Activated naive CD4-positive, alpha-beta T cell treated with Interleukin-2 at 50 U/mL for 16 hours (primary cell): ENCODE results near the gene RHBDL3.
A peak's percentile ranks its signal among the peaks of the same experiment; 100 is the strongest.
"Not testable (repeated sequence)": the region's sequence is repeated elsewhere in the genome, so short reads cannot be mapped to it uniquely, and the experiment has no call there.

Experiments used
- DNase-seq: peaks from one replicate; pipeline ENCODE4 v3.0.0-alpha.2; 2020

RHBDL3 gene

DNA sequence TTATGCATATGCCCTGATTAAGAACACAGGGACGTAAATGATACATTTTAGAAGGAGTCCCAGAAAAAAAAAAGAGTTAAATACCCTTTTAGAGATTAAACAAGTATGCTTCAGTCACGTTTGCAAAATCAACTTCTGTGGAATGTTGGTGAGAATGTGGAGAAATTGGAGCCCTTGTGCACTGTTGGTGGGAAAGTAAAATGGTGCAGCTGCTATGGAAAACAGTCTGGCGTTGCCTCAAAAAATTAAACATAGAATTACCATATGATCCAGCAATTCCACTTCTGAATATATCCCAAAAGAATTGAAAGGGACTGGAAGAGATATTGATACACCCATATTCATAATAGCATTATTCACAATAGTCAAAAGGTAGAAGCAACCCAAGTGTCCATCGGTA, 26.5 kb downstream of the RHBDL3 start:
- no peak for DNase-seq

DNA sequence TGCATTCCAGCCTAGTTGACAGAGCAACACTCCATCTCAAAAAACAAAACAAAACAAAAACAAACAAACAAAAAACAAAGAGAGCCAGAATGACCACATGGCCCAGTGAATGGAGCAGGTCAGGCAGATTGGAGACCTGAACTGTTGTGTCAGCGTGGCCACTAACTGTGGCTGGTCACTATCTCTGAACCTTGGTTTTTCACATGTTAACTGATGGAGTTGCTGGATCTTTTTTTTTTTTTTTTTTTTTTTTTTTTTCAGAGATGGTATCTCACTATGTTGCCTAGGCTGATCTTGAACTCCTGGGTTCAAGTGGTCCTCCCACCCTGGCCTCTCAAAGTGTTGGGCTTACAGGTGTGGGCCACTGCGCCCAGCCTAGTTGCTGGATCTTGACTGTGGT, 31.8 kb downstream of the RHBDL3 start:
- DNase-seq: no peak

DNA sequence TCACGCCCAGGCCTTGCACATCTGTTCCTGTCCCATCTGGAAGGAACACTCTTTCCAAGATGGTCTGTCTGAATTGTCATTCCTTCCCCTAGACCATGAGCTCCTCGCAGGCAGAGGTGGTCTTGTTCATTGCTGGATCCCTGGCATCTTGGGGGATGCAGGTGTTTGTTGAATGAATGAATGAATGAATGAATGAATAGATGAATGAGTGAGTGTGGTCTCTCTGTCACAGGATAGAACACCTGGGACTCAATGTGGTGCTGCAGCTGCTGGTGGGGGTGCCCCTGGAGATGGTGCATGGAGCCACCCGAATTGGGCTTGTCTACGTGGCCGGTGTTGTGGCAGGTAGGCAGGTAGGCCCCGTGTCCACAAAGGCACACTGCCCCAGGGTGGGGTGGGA, 32.2 kb downstream of the RHBDL3 start:
- no peak for DNase-seq

DNA sequence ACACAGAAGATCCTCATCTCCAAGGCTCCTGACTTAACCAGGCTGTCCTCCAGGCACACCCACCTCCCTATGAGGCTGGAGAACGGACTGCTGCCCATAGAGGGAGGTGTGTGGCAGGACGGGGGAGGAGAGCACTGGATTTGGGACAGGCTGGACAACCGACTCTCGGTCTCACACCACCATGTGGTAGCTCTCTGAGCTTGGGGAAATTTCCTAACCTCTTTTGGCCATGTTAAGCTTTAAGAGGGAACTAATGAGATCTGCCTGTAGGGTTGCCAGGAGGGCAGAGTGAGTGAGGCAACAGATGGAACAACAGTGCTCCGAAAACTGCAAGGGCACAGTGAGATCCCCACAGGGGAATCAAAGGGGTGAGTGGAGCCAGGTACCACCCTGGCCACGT, 32.7 kb downstream of the RHBDL3 start:
- no peak for DNase-seq

DNA sequence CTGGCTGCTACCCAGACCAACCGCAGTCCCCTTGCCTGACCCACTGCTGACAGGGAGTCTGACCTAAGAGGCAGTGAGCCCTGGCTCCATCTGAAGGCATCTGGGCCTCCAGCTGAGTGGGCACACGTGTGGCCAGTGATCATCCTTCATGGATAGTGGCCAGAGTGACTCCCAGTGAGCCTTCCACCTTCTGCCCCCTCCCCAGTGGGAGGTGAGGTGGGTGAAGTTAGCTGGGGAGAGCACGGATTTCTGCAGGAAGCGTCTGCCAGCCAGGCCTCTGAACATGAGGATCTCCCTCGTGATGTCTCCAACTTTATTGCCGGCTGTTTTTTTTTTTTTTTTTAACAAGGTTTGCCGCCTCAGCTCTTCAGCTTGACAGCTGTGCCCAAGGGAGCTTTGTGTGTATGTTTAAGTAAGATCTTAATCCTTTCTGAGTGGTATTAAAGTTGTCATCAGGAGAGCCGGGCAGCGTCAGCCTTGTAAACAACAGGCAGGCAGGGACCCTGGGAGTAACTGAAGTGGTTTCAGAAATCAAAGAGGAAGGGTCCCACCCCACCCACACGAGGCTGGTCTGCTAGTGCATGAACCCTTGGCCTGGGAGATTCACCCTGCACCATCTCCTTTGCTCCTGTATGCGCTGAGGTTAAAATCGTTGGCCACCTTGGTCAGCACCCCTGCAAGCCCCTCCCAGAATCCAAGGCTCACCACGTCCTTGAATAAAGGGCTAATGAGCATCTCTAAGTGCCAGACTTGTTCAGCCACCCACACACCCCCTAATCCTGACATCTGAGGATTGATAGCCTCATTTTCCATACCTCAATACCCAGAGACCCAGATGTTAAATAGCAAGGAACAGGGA, 33.3 kb downstream of the RHBDL3 start:
- no peak for DNase-seq

DNA sequence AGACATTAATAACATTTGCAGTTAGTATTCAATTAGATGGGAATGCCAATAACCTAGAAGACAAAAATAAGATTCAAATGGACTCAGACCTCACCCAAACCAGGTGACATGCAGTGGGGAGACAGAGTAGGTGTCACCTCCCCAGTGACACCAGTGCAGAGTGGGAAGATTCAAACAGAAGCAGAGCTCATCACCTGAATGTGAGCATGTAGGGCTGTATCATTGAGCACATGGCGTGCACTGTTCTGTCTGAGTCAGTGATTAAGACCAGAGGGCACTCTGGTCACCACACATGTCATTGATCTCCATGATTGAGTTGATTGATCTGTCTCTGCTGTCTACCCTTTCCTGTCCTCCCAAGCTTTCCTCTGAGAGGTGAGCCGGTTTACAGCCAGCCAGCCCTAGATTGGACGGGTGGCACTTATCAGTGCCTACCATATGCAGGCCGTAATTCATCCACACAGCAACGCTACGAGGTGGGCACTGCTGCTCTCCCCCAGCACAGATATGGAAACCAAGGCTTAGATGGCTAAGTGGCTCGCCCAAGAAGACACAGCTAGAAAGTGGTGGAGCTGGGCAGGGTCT, 34.0 kb downstream of the RHBDL3 start:
- no peak for DNase-seq

DNA sequence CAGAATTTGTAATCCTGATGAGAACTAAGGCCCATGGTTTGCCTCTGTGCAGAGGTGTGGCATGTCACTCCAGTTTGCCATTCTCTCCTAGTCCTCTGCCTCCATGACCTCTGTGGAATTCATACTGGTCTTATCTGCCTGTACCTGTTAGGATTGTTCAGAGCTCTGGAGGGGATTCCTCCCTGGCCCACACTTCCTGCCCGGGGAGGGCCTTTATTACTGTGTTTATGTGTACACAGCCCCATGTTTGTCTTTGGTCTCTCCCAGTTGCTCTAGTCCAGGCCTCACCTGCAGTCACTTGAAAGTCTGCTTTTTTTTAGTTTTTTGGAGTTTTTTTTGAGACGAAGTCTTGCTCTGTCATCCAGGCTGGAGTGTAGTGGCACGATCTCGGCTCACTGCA, 36.4 kb downstream of the RHBDL3 start:
- DNase-seq: no peak

DNA sequence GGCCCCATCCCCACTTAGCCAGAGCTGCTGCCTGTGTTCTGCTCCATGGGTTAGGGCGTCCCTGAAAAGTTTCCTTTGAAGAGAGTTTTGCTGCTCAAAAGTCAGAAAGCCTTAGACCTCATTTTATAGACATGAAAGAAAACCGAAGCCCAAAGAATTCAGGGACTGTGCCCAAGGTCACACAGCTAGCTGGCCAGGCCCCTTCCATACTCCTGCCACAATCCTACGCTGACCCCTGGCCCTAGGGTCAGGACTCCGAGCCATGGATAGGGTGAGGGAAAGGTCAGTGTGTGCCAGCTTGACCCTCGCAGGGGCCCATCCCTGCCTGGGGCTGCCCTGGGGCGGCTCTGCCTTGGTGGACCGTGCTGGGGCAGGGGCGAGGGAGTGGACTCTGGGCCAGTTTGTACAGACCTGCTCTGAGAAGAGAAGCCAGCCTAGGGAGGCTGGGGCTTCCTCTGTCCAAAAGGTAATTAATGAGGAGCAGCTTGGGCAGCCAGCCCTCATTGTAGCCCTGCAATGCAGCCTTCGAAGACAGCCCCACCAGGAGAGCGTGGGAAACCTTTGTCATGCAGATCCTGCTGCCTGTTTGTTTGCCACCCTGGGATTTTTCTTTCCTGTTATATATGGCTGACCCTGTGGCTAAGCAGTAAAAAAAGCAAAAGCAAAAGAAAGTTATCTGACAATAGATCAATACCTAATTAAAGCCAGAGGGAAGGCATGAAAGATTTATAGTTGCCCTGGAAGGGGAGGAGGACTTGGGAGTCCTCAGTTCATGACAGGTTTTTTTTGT, 37.4 kb downstream of the RHBDL3 start:
- no peak for DNase-seq

DNA sequence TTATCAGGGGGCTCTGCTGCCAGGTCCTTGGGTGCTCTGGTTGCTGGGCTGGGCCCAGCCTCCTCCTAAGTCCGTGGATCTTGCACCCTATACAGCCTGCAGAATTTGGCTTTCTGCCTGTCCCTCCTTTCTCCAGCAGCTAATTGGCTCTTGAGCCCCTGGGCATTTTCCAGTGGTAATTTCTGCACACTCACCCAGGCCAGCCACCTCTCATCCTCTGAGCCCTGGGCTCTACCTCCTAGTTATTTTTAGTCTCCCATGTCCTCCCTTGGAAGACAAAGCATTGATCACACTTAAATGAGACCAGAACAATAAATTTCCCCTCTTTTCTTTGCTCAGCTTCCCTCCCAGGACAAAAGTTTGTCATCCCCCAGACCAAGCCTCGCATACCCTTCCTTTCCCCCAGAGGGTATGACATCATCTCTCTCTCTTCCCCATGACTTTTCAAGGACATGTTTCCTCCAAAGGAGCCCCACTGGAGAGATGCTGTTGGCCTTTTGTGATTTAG, 38.2 kb downstream of the RHBDL3 start:
- no peak for DNase-seq

DNA sequence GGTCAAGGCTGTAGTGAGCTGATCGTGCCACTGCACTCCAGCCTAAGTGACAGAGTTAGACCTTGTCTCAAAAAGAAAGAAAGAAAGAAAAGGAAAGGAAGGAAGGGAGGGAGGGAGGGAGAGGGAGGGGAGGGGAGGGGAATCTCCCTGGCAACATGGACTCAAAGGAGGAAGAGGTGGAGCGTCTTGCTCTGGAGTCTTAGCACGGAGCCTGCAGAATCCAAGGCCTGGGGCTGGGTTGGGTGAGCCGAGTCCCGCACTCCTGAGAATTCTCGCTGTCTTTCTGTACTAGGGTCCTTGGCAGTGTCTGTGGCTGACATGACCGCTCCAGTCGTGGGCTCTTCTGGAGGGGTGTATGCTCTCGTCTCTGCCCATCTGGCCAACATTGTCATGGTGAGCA, 39.4 kb downstream of the RHBDL3 start:
- DNase-seq: no peak

DNA sequence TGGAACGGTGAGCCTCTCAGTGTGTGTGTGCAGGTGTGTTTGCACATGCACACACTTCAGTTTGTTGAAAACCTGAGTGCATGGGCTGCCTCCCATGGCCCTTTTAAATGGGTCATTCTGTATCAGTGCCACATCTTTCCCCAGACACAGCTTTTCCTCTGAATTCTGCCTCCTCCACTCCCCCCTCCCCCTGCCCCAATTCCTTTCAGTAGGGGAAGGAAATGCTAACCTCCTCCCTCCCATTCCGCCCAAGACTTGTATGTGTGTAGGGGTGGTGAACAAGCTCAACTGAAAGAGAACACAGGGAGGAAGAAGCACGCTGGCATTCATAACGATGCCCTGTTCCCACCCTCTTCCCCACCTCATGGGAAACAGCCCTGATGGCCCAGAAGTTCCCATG, 42.0 kb downstream of the RHBDL3 start:
- DNase-seq: no peak

DNA sequence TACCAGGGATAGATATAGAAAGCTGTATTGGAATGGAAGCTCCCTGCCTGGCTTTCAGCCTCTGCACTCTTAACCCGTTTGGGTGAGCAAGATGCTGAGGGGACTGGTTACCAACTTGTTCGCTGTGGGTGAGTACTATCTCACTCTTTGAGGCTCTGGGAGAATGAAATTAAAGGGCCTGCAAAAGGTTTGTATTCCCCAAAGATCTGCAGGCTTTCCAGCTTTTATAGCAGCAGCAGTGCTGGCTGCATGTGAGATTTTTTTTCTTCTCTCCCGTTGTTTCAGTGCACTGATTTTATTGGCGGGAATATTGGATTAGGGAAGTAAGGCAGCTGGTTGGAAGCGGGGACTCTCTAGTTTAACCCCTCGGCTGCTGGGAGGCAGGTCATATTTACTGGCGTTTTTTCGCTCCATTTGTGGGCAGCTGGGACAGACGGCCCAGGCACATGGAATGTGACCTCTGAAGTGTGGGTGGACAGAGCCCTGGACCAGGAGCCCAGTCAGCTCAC, 45.5 kb downstream of the RHBDL3 start:
- no peak for DNase-seq

DNA sequence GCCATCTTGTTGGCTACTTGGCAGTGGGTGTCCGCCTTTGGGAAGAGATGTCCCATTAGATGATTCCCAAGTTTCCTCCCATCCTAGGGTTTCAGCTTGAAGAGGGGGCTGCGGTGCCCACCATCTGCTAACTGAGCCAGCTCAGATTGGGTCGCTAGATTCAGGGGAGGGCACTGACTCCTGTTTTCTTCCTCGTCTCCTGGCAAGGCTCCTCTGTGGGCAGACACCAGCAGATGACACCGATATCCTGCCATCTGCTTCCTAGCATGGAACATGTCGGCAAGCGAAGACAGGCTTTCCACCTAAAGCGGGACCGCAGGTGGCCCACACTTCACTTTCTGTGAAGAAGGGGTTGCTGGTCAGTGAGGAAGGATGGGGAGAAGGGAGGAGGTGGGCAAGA, 49.0 kb downstream of the RHBDL3 start:
- DNase-seq: no peak

DNA sequence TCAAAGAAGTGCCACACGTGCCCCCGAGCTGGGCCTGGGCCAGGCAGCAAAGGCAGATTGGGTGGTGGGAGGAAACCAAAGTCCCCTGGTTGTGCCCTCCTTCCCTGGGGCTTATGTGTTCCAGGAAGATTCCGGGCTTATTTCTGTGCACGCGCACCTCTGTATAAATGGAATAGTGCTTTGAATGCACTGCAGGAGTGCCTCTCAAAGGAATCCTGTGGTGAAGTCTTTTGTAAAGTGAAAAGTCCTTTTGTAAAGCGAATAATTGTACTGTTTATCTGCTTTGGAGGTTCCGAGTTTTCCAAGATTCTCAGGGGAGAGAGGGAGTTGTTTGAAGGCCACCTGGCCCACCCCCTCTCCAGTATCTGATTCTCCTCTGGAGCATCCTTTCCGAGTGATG, 49.5 kb downstream of the RHBDL3 start:
- no peak for DNase-seq

DNA sequence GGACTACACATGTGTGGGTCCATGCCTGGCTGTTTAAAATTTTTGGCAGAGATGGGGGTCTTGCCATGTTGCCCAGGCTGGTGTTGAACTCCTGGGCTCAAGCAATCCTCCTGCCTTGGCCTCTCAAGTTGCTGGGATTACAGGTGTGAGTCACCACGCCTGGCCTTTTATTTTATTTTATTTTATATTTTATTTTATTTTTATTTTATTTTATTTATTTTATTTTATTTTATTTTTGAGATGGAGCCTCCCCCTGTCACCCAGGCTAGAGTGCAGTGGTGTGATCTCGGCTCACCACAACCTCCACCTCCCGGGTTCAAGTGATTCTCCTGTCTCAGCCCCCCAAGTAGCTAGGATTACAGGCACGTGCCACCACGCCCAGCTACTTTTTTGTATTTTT, 51.0 kb downstream of the RHBDL3 start:
- DNase-seq: not testable (repeated sequence)

DNA sequence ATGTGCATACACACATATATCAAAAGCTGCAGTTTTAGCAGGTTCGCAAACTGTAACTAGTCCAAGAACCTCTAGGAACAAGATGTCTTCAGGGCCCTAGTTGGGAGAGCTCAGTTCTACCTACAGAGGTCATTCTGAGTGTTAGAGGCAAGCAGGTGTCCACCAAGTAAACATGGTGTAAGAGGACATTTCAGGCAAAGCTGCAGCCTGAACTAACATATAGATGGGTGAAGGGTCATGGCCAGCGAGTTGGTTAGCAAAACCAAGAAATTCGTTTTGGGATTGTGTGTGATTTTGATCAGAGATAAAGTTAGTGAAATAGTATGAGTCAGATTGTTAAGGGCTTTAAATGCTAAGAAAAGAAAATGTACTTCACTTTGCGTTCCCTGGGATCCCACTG, 51.7 kb downstream of the RHBDL3 start:
- no peak for DNase-seq

DNA sequence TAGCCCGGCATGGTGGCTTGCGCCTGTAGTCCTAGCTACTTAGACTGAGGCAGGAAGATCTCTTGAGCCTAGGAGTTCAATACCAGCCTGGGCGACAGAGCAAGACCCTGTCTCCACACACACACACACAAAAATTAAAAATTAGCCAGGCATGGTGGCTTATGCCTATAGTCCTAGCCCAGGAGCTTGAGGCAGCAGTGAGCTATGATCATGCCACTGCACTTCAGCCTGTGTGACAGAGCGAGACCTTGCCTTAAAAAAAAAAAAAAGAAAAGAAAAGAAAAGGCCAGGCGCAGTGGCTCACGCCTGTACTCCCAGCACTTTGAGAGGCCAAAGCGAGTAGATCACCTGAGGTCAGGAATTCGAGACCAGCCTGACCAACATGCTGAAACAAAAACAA, 52.4 kb downstream of the RHBDL3 start:
- DNase-seq: no peak

DNA sequence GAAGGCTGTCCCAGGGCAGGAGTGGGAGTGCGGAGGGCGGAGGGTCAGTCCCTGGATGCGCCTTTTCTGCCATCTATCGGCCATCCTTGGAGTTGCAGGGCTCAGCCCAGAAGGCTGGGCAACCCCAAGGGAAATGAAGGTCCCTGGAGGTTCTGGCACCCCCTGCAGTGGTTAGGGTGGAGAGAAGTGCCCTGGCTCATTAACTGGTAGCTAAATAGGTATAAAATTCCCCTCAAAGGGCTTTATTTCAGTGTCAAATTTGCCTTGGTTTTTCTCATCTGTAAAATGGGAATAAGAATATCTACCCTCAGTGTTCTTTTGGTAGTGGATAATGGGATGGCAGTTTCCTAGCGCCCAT, 53.9 kb downstream of the RHBDL3 start:
- peak; percentile 83 for DNase-seq

DNA sequence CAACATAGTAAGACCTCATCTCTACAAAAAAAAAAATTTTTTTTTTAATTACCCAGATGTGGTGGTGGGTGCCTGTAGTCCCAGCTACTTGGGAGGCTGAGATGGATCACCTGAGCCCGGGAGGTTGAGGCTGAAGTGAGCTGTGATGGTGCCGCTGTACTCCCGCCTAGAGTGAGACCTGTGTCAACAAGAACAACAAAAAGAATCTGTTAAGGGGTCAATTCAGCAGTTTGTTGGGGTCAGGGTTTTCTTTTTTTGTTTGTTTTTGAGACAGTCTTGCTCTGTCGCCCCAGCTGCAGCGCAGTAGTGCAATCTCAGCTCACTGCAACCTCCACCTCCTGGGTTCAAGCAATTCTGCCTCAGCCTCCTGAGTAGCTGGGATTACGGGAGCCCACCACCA, 54.4 kb downstream of the RHBDL3 start:
- DNase-seq: not testable (repeated sequence)

DNA sequence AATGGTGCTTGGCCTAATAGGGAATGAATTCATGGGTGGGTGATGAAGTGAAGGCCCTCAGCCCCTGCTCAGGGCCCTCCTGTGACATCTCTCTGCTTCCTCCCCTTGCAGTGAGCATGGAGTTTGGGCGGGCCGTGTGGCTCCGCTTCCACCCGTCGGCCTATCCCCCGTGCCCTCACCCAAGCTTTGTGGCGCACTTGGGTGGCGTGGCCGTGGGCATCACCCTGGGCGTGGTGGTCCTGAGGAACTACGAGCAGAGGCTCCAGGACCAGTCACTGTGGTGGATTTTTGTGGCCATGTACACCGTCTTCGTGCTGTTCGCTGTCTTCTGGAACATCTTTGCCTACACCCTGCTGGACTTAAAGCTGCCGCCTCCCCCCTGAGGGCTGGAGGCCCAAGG, 55.2 kb downstream of the RHBDL3 start:
- no peak for DNase-seq

DNA sequence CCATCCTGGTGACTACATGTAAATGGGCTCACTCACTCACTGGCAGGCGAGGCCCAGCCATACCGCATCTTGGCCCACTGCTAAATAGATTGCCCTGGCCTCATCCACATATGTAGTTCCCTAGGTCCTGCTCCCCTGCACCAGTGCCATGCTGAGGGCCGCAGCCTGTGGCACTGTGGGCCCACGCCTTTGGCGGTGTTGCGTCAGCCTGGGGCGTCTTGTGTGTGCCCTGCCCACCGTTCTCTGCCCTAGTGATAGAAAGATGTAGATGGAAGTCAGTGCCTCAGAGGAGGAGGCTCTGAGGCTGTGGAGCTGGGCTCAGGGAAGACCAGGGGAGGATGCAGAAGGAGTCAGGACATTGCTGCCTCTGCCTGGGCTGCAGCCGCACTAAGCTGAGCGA, 57.4 kb downstream of the RHBDL3 start:
- DNase-seq: no peak

DNA sequence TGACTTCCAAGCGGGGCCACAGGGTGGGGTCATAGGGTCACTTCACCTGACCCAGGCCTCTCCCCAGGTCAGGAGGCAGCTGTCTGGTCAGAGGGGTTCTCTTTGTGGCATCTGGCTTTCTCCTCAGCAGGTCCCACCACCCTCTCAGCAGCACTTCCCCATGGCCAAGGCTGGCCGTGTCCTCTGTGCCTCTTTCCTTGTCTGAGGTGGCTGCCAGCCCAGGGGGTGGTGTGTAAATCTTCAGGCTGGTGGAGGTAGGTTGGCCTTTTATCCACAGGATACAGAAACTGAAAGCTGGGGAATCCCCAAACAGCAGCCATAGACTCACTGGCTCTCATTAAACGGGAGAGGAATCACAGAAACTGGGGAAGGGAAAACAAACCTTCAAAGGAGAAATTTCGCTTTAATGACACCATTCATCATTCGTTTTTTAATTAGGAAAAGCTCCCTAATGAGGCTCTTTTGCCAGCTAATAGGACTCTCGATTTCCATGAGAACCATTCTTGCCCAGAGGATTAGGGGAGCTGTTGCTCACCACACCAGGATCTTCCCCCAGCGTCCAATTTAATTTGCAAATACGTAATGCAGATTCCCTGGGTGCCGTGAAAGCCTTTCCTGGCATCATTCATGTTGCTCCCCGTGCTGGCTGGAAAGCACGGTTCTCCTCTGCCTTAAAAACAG, 58.3 kb downstream of the RHBDL3 start:
- DNase-seq: peak; percentile 18

DNA sequence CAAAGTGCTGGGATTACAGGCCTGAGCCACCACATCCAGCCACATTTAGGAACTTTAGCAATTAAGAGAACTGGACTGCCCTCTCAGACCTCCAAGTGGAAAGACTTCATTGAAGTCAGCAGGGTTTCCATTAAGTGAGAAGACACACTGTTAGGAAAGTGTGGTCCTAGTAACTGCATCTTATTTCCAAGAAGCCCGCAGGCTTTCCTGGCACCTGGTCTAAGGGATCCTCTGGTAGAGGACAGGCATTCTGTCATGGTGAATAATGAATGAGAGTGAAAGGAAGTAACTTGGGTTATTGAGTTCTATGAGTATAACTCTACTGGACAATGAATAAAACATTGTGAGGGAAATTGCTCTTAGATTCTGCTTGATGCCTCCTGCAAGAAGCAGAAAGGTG, 62.3 kb downstream of the RHBDL3 start:
- no peak for DNase-seq
